GM21423 (cell line): Measurements from ENCODE around the gene JAKMIP3.

Source experiments
- ATAC-seq: cut with Tn5 transposase; IDR thresholded peaks from one replicate; pipeline ENCODE4 v1.9.1; 2021; ENCODE audit warnings: mild to moderate bottlenecking, moderate library complexity; ENCODE audit not compliant: unreplicated experiment

Gene JAKMIP3

GRCh38 chr10:132109341-132110110 is 43.8 kb downstream of the JAKMIP3 start:
- no peak for ATAC-seq

DNA sequence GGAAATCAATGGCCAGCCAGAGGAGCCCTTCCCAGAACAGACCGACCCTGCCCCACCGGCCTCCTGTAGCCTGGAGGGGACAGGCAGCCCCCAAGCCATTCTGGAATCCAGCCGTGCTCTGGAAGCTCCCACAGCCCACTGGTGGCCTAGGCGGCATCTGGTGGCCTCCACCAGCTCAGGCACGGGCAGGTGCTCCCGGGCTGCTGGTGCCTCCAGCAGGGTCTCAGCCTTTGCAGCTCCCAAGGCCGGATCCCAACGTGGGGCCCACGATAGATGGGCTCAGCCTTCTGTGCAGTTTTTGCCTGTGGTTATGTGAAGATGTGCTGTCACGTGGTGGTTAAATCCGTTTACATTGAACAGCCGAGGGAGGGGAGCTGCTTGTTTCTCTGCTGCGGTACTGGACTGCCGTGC is 44.4 kb downstream of the JAKMIP3 start:
- ATAC-seq: no peak

DNA sequence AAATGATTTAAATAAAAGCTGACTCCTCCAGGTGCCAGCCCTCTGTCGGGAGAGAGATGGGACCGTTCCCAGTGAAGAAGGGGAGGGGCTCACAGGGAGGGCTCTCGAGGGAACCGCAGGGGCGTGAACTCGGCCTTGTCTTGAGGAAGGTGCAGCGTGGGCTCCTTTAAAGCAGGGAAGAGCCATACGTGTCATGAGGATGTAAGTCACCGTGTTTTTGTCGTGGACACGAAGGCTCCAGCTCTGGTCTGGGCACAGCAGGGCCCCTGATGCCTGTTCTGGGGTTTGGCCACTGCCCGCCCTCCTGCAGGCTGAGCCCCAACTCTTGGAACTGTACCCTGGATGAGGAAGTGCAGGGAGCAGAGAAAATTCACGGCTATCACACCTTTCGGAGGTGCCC is 45.0 kb downstream of the JAKMIP3 start:
- no peak for ATAC-seq

GRCh38 chr10:132111121-132111731 is 45.5 kb downstream of the JAKMIP3 start:
- no peak for ATAC-seq

DNA sequence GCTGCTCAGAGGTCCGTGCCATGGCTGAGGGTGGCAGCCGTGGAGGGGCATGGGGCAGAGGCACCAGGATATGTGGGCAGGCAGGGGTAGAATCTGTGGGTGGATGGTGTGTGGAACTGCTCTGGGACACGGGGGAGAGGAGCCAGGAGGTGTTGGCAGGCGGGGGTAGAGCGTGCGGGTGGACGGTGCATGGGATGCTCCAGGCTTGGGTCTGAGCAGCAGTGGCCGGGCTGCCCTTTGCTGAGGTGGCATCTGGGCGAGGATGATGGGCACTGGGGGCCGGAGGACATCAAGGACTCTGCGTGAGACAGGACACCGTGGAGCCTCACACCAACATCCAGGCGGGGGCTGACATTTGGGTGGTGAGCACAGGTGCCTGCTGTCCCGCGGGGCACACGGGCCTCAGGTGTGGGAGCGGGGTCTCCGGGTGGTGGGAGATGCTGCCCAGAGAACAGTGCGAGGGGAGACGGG is 46.2 kb downstream of the JAKMIP3 start:
- ATAC-seq: no peak

GRCh38 chr10:132112611-132113010 is 46.9 kb downstream of the JAKMIP3 start:
- ATAC-seq: no peak

- no peak for ATAC-seq
Measured at GRCh38 chr10:132113206-132113605, 47.5 kb downstream of the JAKMIP3 start.

GRCh38 chr10:132113766-132114365 is 48.1 kb downstream of the JAKMIP3 start:
- no peak for ATAC-seq

DNA sequence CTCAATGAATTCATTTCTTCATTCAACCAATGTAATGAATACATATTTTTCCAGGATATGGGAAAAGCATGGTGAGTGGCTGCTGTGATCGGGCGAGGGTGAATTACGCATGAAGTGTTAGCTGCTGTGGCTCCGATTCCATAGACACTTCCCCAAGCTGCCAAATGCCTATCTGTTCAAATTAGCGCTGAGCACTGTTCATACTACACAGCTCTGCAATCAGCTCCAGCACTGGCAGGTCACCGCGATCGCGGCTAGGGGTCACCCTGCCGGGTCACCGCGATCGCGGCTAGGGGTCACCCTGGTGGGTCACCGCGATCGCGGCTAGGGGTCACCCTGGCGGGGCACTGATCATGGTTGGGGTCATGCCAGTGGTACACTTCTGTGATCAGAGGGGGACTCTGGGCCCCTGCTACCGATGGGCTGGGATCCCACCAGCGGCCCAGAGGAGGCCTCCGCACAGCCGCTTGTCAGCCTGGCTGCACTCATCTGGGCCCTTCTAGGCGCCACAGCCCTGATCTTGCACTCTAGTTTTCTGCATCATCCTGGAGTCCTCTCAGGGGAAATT is 49.3 kb downstream of the JAKMIP3 start:
- no peak for ATAC-seq
